HG02642 (cell line): ENCODE data around the gene CAPN2.
"Not testable (repeated sequence)": the region's sequence is repeated elsewhere in the genome, so short reads cannot be mapped to it uniquely, and the experiment has no call there.

Experiments used
- ATAC-seq: cut with Tn5 transposase; IDR thresholded peaks from one replicate; pipeline ENCODE4 v1.9.1; 2021; ENCODE audit warnings: mild to moderate bottlenecking; ENCODE audit not compliant: unreplicated experiment, poor library complexity

Gene CAPN2

GRCh38 chr1:223776826-223777454 lies 64.6 kb downstream of the CAPN2 start:
- no peak for ATAC-seq

GRCh38 chr1:223780318-223780717 lies 68.0 kb downstream of the CAPN2 start:
- ATAC-seq: no peak

DNA sequence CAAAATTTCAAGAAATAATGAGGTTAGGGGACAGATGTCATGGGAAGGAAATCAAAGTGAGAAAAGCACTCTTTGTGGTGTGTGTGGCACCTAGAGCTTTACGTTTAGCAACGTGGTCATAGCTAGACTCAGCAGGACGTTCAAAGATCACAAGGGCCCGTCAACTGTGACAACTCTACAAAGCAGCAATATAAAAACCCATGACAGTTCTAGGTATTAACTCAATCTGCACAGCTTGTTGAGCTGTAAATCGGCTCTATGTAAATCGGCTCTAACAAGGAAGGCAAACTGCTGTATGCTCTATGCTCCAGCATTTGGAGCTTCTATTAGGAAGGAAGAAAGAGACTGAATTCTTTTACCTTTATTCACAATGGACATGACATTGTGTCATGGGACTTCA lies 68.6 kb downstream of the CAPN2 start:
- ATAC-seq: no peak

DNA sequence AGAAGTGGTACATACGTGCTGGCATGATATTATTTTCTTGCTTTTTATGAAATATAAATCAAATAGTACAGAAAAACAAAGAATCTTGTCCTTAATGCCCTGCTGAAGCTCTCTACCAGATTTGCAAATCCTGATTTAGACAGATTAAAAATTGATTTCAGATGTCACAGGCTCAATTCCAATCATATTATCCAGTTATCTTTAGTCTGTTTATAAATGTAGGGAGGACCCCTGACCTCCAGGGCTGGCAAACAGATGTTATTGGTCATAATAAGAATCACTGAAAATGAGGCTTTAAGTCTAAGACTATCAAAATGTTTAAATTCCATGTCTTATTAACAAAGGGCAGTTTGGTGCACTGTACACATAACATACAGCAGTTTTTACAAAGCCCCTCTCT lies 71.3 kb downstream of the CAPN2 start:
- ATAC-seq: no peak

DNA sequence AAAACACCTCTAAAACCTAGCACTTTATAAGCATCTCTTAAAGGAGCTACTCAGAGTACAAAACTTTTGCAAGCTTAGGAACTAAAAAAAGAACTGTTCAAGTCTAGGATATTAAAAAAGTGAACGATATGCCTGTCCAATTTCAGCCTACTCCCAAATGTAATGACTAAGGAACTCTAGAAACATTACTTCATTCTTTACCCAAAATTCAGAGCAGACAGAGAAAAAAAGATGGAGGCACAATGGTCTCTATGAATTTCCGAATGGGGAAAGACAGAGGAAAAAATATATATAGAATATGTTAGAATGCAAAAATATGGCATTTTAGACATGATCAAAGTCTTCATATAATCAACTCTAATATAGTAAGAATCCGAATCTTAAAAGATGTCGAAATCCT lies 72.2 kb downstream of the CAPN2 start:
- no peak for ATAC-seq

DNA sequence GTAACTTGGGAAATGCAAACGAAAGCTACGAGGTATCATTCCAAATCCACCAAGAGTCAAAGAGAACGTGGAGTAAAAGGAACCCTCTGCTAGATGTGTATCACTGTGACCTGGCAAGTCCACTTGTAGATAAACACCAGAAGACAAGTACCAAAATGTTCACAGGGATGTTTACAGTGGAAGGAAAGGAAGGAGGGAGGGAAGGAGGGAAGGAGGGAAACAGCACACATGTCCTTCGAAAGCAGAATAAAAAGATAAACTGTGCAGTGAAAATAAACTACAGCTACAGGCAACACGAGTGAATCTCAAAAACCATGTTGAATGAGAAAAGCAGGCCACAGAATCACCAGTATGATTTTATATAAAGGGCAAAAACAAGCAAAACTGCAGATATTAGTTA lies 73.5 kb downstream of the CAPN2 start:
- no peak for ATAC-seq

DNA sequence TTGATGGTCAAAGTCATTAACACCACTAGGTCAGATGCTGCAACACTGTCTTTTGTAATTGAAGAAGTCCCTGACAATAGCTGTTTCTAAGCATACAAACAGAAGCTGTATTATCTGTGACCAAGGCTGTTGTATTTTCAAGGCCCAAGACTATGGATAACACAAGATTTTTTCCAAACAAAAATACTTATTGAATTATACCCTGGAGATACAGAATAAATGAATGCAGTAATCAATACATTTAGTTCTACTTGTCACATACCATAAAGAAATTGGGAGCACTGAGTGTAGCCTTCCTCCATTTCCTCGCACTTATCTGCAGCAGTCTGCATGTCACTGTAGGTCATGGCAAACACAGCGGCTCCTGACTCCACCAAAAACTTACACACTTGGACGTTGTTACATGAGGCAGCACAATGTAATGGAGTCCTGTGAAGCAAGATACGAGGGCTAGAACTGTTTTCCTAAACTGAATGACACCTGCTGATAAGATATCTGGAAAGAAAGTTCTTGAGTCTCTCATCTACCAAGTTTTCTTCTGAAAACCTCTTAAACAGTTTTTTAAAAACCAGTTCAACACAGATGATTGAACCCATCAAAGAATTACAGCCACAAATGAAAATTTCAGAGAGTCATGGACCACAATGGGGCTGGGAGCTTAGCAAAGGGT lies 76.5 kb downstream of the CAPN2 start:
- ATAC-seq: no peak

- ATAC-seq: no peak
These were observed 79.7 kb downstream of the CAPN2 start for GRCh38 chr1:223792046-223792445.

DNA sequence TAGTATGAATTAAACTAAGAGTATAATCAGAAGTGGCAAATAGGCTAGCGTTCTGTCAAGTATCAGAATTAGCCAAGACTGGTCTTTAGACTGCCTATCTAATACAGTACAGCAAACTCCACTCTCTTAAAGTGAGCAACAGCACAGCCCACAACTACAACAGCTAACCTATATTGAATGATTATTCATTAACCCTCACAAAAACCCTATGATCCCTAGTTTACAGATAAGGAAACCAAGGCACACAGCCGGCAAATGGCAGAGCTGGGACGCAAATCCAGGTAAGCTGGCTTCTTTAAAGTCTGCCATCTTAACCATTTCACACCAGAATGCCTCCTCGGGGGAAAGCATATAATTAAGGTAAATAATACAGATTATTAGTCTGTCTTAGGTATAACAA lies 81.4 kb downstream of the CAPN2 start:
- ATAC-seq: no peak

DNA sequence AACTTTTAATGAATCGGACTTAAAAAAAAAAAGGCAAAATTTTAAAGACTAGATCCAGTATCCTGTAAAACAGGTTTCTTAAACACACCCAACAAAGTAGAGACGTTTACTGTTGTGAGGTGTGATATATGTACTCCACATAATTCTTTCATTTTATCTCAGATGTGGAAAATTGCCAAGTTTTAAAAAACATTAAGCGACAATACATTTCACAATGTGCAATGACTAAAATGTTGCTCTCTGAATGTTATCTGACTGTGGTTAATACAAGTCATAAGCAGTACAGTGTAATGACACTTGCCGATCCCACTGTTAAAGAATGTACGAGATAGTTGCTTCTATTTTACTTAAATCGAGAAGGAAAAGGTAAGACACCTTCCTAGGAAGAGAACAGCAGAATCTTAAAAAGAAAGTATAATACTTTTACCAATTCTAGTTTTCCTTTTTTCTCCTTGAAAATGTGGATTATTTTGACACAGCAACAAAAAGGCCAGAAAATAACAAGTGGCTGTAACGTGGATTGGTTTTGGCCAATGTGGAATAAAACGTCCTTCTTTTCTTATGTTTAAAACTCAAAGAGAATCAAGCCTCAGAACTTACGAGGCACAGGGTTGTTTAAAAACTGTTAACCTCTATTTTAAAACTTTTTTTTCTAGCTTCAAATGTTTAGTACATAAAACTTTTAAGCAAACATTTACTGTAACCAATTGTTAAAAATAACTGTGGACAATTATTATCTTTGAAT lies 82.0 kb downstream of the CAPN2 start:
- ATAC-seq: no peak

- no peak for ATAC-seq
These were observed 83.9 kb downstream of the CAPN2 start for GRCh38 chr1:223796210-223796609.

GRCh38 chr1:223802032-223802431 lies 89.7 kb downstream of the CAPN2 start:
- ATAC-seq: no peak

DNA sequence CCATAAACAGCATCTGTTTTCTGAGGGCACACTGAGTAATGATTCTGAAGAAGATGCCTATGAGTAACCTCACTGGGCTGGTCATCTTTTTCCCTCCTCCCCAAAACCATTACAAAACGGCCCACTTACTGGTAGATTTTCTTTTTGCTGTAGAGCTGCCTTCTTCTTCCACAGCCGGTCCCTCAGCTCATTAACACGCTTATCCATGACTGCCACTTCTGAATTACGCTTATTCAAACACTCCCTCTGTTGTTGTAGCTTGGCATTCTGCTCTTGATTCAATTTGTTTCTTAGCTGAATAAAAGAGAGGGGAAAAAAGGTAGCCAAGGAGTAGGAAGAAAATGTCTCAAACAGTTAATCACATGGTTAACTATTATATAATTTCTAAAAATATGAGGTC lies 90.3 kb downstream of the CAPN2 start:
- no peak for ATAC-seq

GRCh38 chr1:223803211-223803610 lies 90.9 kb downstream of the CAPN2 start:
- ATAC-seq: no peak

GRCh38 chr1:223809905-223810304 lies 97.6 kb downstream of the CAPN2 start:
- not testable (repeated sequence) for ATAC-seq

- no peak for ATAC-seq
These were observed 98.2 kb downstream of the CAPN2 start for GRCh38 chr1:223810586-223810985.

GRCh38 chr1:223811634-223812101 lies 99.3 kb downstream of the CAPN2 start:
- no peak for ATAC-seq

DNA sequence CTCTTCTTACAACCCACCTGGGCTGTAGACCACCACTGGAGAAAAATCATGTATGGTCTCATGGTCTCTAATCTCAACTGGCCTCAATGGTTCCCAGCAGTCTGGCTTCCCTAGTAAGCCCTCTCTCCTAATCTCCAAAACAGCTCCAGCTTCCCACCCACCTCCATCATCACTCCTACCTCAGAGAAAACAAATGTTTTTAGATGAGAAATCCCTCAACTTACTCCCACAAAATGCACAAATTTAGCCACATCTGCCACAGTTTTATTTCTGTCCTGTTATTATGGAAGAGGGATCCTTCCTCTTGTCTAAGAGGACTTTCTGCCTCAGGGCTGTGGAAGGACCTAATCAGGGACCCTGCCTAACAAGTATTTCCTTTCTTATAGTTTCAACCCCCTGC lies 101.3 kb downstream of the CAPN2 start:
- ATAC-seq: no peak

- ATAC-seq: no peak
These were observed 102.9 kb downstream of the CAPN2 start for GRCh38 chr1:223815020-223815853.

DNA sequence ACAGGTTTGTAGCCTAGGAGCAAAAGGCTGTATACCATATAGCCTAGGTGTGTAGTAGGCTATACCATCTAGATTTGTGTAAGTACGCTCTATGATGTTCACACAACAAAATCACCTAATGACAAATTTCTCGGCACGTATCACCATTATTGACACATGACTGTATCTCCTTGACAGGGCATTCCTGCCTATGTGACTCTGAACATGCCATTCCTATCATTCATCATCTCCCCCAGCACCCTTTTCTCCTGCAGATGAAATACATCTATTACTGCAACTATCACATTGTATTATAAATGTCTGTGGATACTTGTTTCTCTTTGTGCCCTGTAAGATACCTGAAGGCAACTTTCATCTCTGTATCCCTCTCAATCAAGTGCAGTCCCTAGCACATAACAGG lies 103.5 kb downstream of the CAPN2 start:
- no peak for ATAC-seq

DNA sequence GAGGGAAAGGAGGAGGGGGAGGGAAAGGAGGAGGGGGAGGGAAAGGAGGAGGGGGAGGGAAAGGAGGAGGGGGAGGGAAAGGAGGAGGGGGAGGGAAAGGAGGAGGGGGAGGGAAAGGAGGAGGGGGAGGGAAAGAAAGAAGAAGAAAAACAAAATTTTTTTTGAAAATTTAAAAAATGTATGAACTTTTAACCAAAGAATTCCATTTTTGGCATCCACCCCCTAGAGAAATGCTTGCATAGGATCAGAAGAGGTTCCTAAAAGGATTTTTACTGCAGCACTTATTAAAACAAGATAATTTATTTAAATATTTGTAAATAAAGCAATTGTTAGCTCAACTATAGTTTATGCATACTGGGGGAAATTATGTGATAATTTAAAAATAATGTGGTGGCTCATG lies 104.9 kb downstream of the CAPN2 start:
- ATAC-seq: not testable (repeated sequence)
